IMR-90 (cell line): ENCODE data around the gene COL5A2. TPM values are rescaled to one million over a fixed set of nuclear protein-coding genes. Genes with fewer than 3 reads are reported as not detected.
A peak's percentile ranks its signal among the peaks of the same experiment; 100 is the strongest.

ENCODE experiments used
- ATAC-seq: fragments of 200-7000 bp; cut with Tn5 transposase; 2 replicates; pipeline ENCODE4 v1.9.1; 2020; ENCODE audit warnings: low read depth, mild to moderate bottlenecking, moderate library complexity
- BruUV-seq: library from RNA; stranded (reverse); fragments of 400-500 nt; replicated peaks from 2 replicates; lab custom pipeline; 2021; lab: Mats Ljungman, UMichigan
- CTCF ChIA-PET: fragments of 300-600 bp; formaldehyde crosslinking; extraction: SDS; loops from one replicate; lab custom pipeline; 2021; ENCODE audit warnings: antibody characterized with exemption; lab: Yijun Ruan, JAX
- POLR2A ChIA-PET: fragments of 300-600 bp; sonication (Branson Sonifier 250); formaldehyde crosslinking; loops from one replicate; lab custom pipeline; 2022; ENCODE audit warnings: antibody characterized with exemption; ENCODE audit not compliant: unreplicated experiment; lab: Charles Lee
- DNase-seq: peaks from one replicate; pipeline ENCODE4 v3.0.0; 2013
- H2AFZ ChIP-seq: replicated peaks from 2 replicates; pipeline ENCODE3; 2013; ENCODE audit warnings: low read length, mild to moderate bottlenecking; ENCODE audit not compliant: poor library complexity
- H2AK5ac ChIP-seq: 2 replicates; pipeline ENCODE4 v1.6.1; 2013; ENCODE audit warnings: low read depth, low read length, inconsistent platforms
- H2AK9ac ChIP-seq: replicated peaks from 2 replicates; pipeline ENCODE3; 2013; ENCODE audit warnings: mild to moderate bottlenecking, low read depth, low read length, moderate library complexity; ENCODE audit not compliant: poor library complexity
- H2BK120ac ChIP-seq: 2 replicates; pipeline ENCODE4 v1.6.1; 2013; ENCODE audit warnings: low read depth, low read length, inconsistent platforms
- H2BK15ac ChIP-seq: 3 replicates; pipeline ENCODE4 v1.6.1; 2013; ENCODE audit warnings: low read depth, low read length, inconsistent platforms
- H2BK20ac ChIP-seq: 2 replicates; pipeline ENCODE4 v1.6.1; 2013; ENCODE audit warnings: low read depth, mild to moderate bottlenecking, inconsistent platforms, low read length, moderate library complexity
- H2BK5ac ChIP-seq: 2 replicates; pipeline ENCODE4 v1.6.1; 2013; ENCODE audit warnings: mild to moderate bottlenecking, low read depth, low read length, inconsistent platforms; ENCODE audit not compliant: poor library complexity, severe bottlenecking
- H3K14ac ChIP-seq: replicated peaks from 2 replicates; pipeline ENCODE4 v1.6.1; 2013; ENCODE audit warnings: low read depth, low read length, inconsistent platforms
- H3K18ac ChIP-seq: 2 replicates; pipeline ENCODE4 v1.6.1; 2013; ENCODE audit warnings: low read depth, low read length, control low read depth
- H3K23ac ChIP-seq: 2 replicates; pipeline ENCODE4 v1.6.1; 2013; ENCODE audit warnings: low read depth, low read length, inconsistent platforms
- H3K27ac ChIP-seq: 2 replicates; pipeline ENCODE4 v1.5.1; 2013; ENCODE audit warnings: mild to moderate bottlenecking, control low read depth, low read length; ENCODE audit not compliant: insufficient read depth
- H3K27me3 ChIP-seq: 2 replicates; pipeline ENCODE4 v1.6.1; 2013; ENCODE audit warnings: low read length; ENCODE audit not compliant: control insufficient read depth, insufficient read depth
- H3K36me3 ChIP-seq: 2 replicates; pipeline ENCODE4 v1.6.1; 2013; ENCODE audit warnings: low read length, mixed read lengths; ENCODE audit not compliant: control insufficient read depth, insufficient read depth
- H3K4ac ChIP-seq: 2 replicates; pipeline ENCODE4 v1.6.1; 2013; ENCODE audit warnings: low read depth, low read length, inconsistent platforms
- H3K4me1 ChIP-seq: 2 replicates; pipeline ENCODE4 v1.6.1; 2013; ENCODE audit warnings: low read length, mixed read lengths; ENCODE audit not compliant: control insufficient read depth, insufficient read depth
- H3K4me2 ChIP-seq: 2 replicates; pipeline ENCODE4 v1.6.1; 2013; ENCODE audit warnings: low read depth, mild to moderate bottlenecking, control low read depth, low read length, moderate library complexity
- H3K4me3 ChIP-seq: 2 replicates; pipeline ENCODE4 v1.5.1; 2013; ENCODE audit warnings: low read depth, mild to moderate bottlenecking, control low read depth, low read length, moderate library complexity; ENCODE audit not compliant: insufficient read depth
- H3K56ac ChIP-seq: 2 replicates; pipeline ENCODE4 v1.6.1; 2013; ENCODE audit warnings: low read length, inconsistent platforms; ENCODE audit not compliant: insufficient read depth; ENCODE audit errors: extremely low read depth
- H3K79me1 ChIP-seq, 2 experiments: 2 replicates each; pipeline ENCODE4 v1.6.1; 2013; ENCODE audit warnings: low read length in 2 of 2, inconsistent platforms in 1 of 2, low read depth in 1 of 2
- H3K9ac ChIP-seq: 2 replicates; pipeline ENCODE4 v1.6.1; 2013; ENCODE audit warnings: low read depth, low read length, control low read depth
- H3K9me1 ChIP-seq: 2 replicates; pipeline ENCODE4 v1.6.1; 2013; ENCODE audit warnings: low read length, inconsistent platforms; ENCODE audit not compliant: insufficient read depth
- H3K9me3 ChIP-seq: 2 replicates; pipeline ENCODE4 v1.6.1; 2013; ENCODE audit warnings: low read length; ENCODE audit not compliant: control insufficient read depth, insufficient read depth
- H4K20me1 ChIP-seq: 2 replicates; pipeline ENCODE4 v1.6.1; 2013; ENCODE audit warnings: low read length, inconsistent platforms; ENCODE audit not compliant: insufficient read depth
- H4K5ac ChIP-seq: 2 replicates; pipeline ENCODE4 v1.6.1; 2013; ENCODE audit warnings: mild to moderate bottlenecking, low read depth, low read length, control low read depth
- H4K8ac ChIP-seq, 2 experiments: 2 replicates each; pipeline ENCODE4 v1.6.1; 2013; ENCODE audit warnings: low read depth in 2 of 2, low read length in 2 of 2, control low read depth in 1 of 2, inconsistent platforms in 1 of 2
- H4K91ac ChIP-seq: 2 replicates; pipeline ENCODE4 v1.6.1; 2013; ENCODE audit warnings: low read depth, low read length, inconsistent platforms; ENCODE audit not compliant: insufficient read depth
- CEBPB ChIP-seq: IDR thresholded peaks from 2 replicates; pipeline ENCODE4 v1.6.1; 2012; ENCODE audit warnings: low read depth, low read length, improper control_type of control experiment
- CTCF ChIP-seq: conservative IDR thresholded peaks from 2 replicates; pipeline ENCODE4 v1.5.1; 2012; ENCODE audit warnings: mild to moderate bottlenecking, low read depth, low read length, improper control_type of control experiment
- ELK1 ChIP-seq: fragments of 150-350 bp; IDR thresholded peaks from 2 replicates; pipeline ENCODE4 v1.6.1; 2016; ENCODE audit warnings: low read depth, mild to moderate bottlenecking, low read length, moderate library complexity, borderline replicate concordance
- FOS ChIP-seq: fragments of 150-350 bp; IDR thresholded peaks from 2 replicates; pipeline ENCODE4 v1.6.1; 2016; ENCODE audit warnings: low read depth, low read length
- MAFK ChIP-seq: IDR thresholded peaks from 2 replicates; pipeline ENCODE4 v1.6.1; 2012; ENCODE audit warnings: low read depth, low read length, improper control_type of control experiment
- MXI1 ChIP-seq: IDR thresholded peaks from 2 replicates; pipeline ENCODE4 v1.6.1; 2012; ENCODE audit warnings: low read depth, mild to moderate bottlenecking, low read length, moderate library complexity, borderline replicate concordance
- NFE2L2 ChIP-seq: fragments of 150-350 bp; IDR thresholded peaks from 2 replicates; pipeline ENCODE4 v1.6.1; 2016; ENCODE audit warnings: low read depth, mild to moderate bottlenecking, low read length
- POLR2A ChIP-seq: IDR thresholded peaks from 2 replicates; pipeline ENCODE4 v1.6.1; 2012; ENCODE audit warnings: mild to moderate bottlenecking, low read depth, low read length
- RAD21 ChIP-seq: IDR thresholded peaks from 2 replicates; pipeline ENCODE4 v1.6.1; 2012; ENCODE audit warnings: low read length, improper control_type of control experiment
- RFX5 ChIP-seq: IDR thresholded peaks from 2 replicates; pipeline ENCODE4 v1.8.0; 2012; ENCODE audit warnings: low read depth, mild to moderate bottlenecking, low read length, moderate library complexity
- SMC3 ChIP-seq: fragments of 150-350 bp; IDR thresholded peaks from 2 replicates; pipeline ENCODE4 v1.6.1; 2016; ENCODE audit warnings: low read depth, mild to moderate bottlenecking, antibody characterized with exemption, low read length, moderate library complexity
- WGBS, 2 experiments: methylation state at CpG; one replicate each; pipeline versions ENCODE4 v1.1.5 to v1.1.7; 2013; ENCODE audit warnings: missing lambda C conversion rate in 2 of 2; ENCODE audit not compliant: insufficient read length in 1 of 2; ENCODE audit errors: extremely low coverage in 2 of 2; 5-methylcytosine and 5-hydroxymethylcytosine counted together
- dilution Hi-C: fragments of 300-500 bp; cut with HindIII; formaldehyde crosslinking; loops from one replicate; pipeline ENCODE4 v1.14.3; 2018; ENCODE audit warnings: low sequenced_read_pairs; ENCODE audit not compliant: unreplicated experiment
- in situ Hi-C: fragments of 300-500 bp; cut with MboI; formaldehyde crosslinking; loops from 3 replicates; pipeline ENCODE4 v1.14.3; 2019; ENCODE audit warnings: low sequenced_read_pairs, inconsistent platforms, mixed read lengths
- intact Hi-C: fragments of 100-400 bp; cut with micrococcal nuclease; formaldehyde crosslinking; loops from 2 replicates; pipeline ENCODE4 v1.10.0; 2022
- polyA plus RNA-seq, 3 experiments: library from polyadenylated mRNA; depleted of rRNA; stranded (reverse); fragments of >200 nt; gene quantifications; 2 replicates each; pipeline ENCODE4 v1.2.3, GENCODE V29; 2012; ENCODE audit warnings: low replicate concordance in 1 of 3
- total RNA-seq: library from RNA; depleted of rRNA; stranded (reverse); fragments of >200 nt; gene quantifications from 2 replicates; pipeline ENCODE4 v1.2.3, GENCODE V29; 2012

Gene COL5A2
- total and polyA plus RNA-seq, 2 of the 4 experiments (the other 2 are of a cell fraction): 181 to 257 TPM

GRCh38 chr2:189083606-189084005 lies 96.0 kb downstream of the COL5A2 start:
- H4K20me1 ChIP-seq: no peaks in the 10 kb centered on the region
- no peak overlapping the region for H2AFZ ChIP-seq
- in situ Hi-C loops: no loop called here
- ATAC-seq: no peak
- no peak overlapping the region; the same call in 1 of the 2 replicates for H3K56ac ChIP-seq
- peak overlapping the region; percentile 88; the same call in 1 of the 2 replicates for H3K18ac ChIP-seq
- ChIA-PET CTCF (interaction anchor here (0.6 kb wide), 2 partner anchors 205 to 244 kb away, joined by 3 to 4 read pairs; no protein-coding TSS in a partner anchor), POLR2A (no interaction called here)
- dilution Hi-C loops: no loop called here
- H3K4me1 ChIP-seq: peaks cover 14% of the 10 kb centered on the region
- no peak overlapping the region for H4K91ac ChIP-seq
- H2BK120ac ChIP-seq: peak overlapping the region; percentile 11
- BruUV-seq: no TSS peak
- no peak overlapping the region for H2AK9ac ChIP-seq
- no peak overlapping the region for H2AK5ac ChIP-seq
- peak overlapping the region; percentile 57; the same call in 1 of the 2 replicates for H3K4ac ChIP-seq
- H3K4me3 ChIP-seq: no peak overlapping the region
- peak overlapping the region; percentile 41; the same call in 1 of the 2 replicates for H3K9ac ChIP-seq
- H3K36me3 ChIP-seq: peaks cover 34% of the 10 kb centered on the region
- peak overlapping the region; percentile 98 for H2BK5ac ChIP-seq
- peaks cover 11 to 38% of the 10 kb centered on the region in 2 experiments for H3K79me1 ChIP-seq
- peak overlapping the region; percentile 89 for H3K23ac ChIP-seq
- H4K5ac ChIP-seq: peak overlapping the region; percentile 93; the same call in 1 of the 2 replicates
- no peaks in the 10 kb centered on the region for H3K27me3 ChIP-seq
- H3K14ac ChIP-seq: peak overlapping the region; percentile 84; the same call in 1 of the 2 replicates
- 80% methylated on average over 1 of the region's 3 CpGs; no CpG with 5 or more reads in 1 of the 2 experiments for WGBS, 2 experiments
- H3K4me2 ChIP-seq: no peak overlapping the region
- no peak overlapping the region; the same call in 2 of the 3 replicates for H2BK15ac ChIP-seq
- no peak overlapping the region for H2BK20ac ChIP-seq
- no peak for TF ChIP-seq MXI1
- no peak for TF ChIP-seq RFX5
- no peak for TF ChIP-seq CEBPB
- no peak for TF ChIP-seq NFE2L2
- no peak for TF ChIP-seq CTCF
- no peak for TF ChIP-seq MAFK
- no peak for TF ChIP-seq POLR2A
- no peak for TF ChIP-seq FOS
- TF ChIP-seq RAD21: no peak
- TF ChIP-seq ELK1: no peak
- no peak for TF ChIP-seq SMC3
- H3K27ac ChIP-seq: peak overlapping the region; percentile 99; the same call in 1 of the 2 replicates
- H4K8ac ChIP-seq: peak overlapping the region; percentile 15 to 80; a peak in 3 of 4 replicates
- intact Hi-C loops: no loop called here
- DNase-seq: no peak
- no peaks in the 10 kb centered on the region for H3K9me3 ChIP-seq
- 0 out of 2 replicates have a peak, but pooled peaks cover 3% of the 10 kb centered on the region for H3K9me1 ChIP-seq
